Duodenal mucosa (tissue), 2 donors: ENCODE data around the gene BBC3.
"Not testable (repeated sequence)": the region's sequence is repeated elsewhere in the genome, so short reads cannot be mapped to it uniquely, and the experiment has no call there.

Experiments used
- H3K27ac ChIP-seq: one replicate; pipeline ENCODE4 v1.7.0; 2013; ENCODE audit warnings: low read depth, low read length
- H3K27me3 ChIP-seq, 2 donors: one replicate each; pipeline ENCODE4 v1.7.0; 2013; ENCODE audit warnings: low read length in 2 of 2, control low read depth in 1 of 2; ENCODE audit not compliant: insufficient read depth in 2 of 2, control insufficient read depth in 1 of 2
- H3K36me3 ChIP-seq, 2 donors: one replicate each; pipeline ENCODE4 v1.7.0; 2013; ENCODE audit warnings: low read length in 2 of 2, control low read depth in 1 of 2; ENCODE audit not compliant: insufficient read depth in 2 of 2, control insufficient read depth in 1 of 2
- H3K4me1 ChIP-seq, 2 donors: one replicate each; pipeline ENCODE4 v1.7.0; 2013; ENCODE audit warnings: low read length in 2 of 2, control low read depth in 1 of 2; ENCODE audit not compliant: insufficient read depth in 2 of 2, control insufficient read depth in 1 of 2
- H3K4me3 ChIP-seq, 2 donors: one replicate each; pipeline ENCODE4 v1.7.0; 2013; ENCODE audit warnings: low read length in 2 of 2, low read depth in 1 of 2
- H3K9ac ChIP-seq, 2 donors: one replicate each; pipeline ENCODE4 v1.7.0; 2013; ENCODE audit warnings: low read length in 2 of 2, low read depth in 1 of 2
- H3K9me3 ChIP-seq, 2 donors: one replicate each; pipeline ENCODE4 v1.7.0; 2013; ENCODE audit warnings: low read length in 2 of 2, control low read depth in 1 of 2; ENCODE audit not compliant: control insufficient read depth in 1 of 2

The BBC3 gene

GRCh38 chr19:47271949-47272348 lies 41.0 kb upstream of the BBC3 start:
- Histone ChIP-seq H3K27ac (no peak overlapping the region), H3K4me1 (peaks cover 10 to 12% of the 10 kb centered on the region in 2 donors), H3K36me3 (peaks cover 10 to 28% of the 10 kb centered on the region in 2 donors), H3K9ac (no peak overlapping the region), H3K9me3 (no peaks in the 10 kb centered on the region), H3K27me3 (no peaks in the 10 kb centered on the region), H3K4me3 (no peak overlapping the region)

GRCh38 chr19:47270408-47270807 lies 39.4 kb upstream of the BBC3 start:
- Histone ChIP-seq H3K4me3 (no peak overlapping the region), H3K9me3 (no peaks in the 10 kb centered on the region), H3K9ac (no peak overlapping the region), H3K36me3 (peaks cover 10 to 39% of the 10 kb centered on the region in 2 donors), H3K4me1 (peaks cover 7 to 8% of the 10 kb centered on the region in 2 donors), H3K27me3 (no peaks in the 10 kb centered on the region), H3K27ac (no peak overlapping the region)

- H3K27ac ChIP-seq, result no peak overlapping the region
- peaks cover 10 to 47% of the 10 kb centered on the region in 2 donors for H3K36me3 ChIP-seq
- H3K9me3 ChIP-seq, result no peaks in the 10 kb centered on the region
- no peaks in the 10 kb centered on the region for H3K27me3 ChIP-seq
- H3K9ac ChIP-seq, result no peak overlapping the region
- H3K4me1 ChIP-seq, result peaks cover 4 to 5% of the 10 kb centered on the region in 2 donors
- H3K4me3 ChIP-seq, result no peak overlapping the region
These were observed 38.6 kb upstream of the BBC3 start for GRCh38 chr19:47269596-47269995.

- Histone ChIP-seq H3K27ac (no peak overlapping the region), H3K4me1 (peaks cover 4 to 5% of the 10 kb centered on the region in 2 donors), H3K9me3 (no peaks in the 10 kb centered on the region), H3K4me3 (no peak overlapping the region), H3K9ac (no peak overlapping the region), H3K36me3 (peaks cover 13 to 54% of the 10 kb centered on the region in 2 donors), H3K27me3 (no peaks in the 10 kb centered on the region)
These were observed 37.0 kb upstream of the BBC3 start for GRCh38 chr19:47268028-47268427.

- Histone ChIP-seq H3K4me3 (no peak overlapping the region), H3K9me3 (no peaks in the 10 kb centered on the region), H3K9ac (no peak overlapping the region), H3K36me3 (peaks cover 13 to 60% of the 10 kb centered on the region in 2 donors), H3K27ac (no peak overlapping the region), H3K27me3 (no peaks in the 10 kb centered on the region), H3K4me1 (no peaks in the 10 kb centered on the region)
These were observed 36.4 kb upstream of the BBC3 start for GRCh38 chr19:47267350-47267759.

DNA sequence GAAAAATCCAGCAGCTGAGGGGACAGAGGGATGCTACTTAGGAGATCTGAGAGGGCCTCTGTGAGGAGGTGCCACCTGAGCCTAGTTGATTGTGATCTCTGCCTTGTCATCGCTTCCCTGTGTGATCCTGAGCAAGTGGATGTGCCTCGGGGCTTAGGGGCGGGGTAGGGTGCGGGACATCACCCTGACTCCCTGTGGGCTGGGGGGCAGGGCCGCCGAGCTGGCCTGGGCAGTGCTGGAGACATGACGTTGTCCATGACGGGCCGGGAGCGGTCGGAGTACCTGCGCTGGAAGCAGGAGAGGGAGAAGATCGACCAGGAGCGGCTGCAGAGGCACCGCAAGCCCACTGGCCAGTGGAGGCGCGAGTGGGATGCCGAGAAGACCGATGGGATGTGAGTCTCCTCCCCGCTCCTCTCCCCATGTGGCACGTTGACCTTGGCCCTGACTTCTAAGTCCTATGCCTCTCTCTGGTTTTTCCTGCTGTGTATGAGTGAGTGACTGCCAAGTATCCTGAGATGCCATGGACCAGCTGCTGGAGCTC lies 35.5 kb upstream of the BBC3 start:
- no peak overlapping the region for H3K9ac ChIP-seq
- no peak overlapping the region for H3K27ac ChIP-seq
- no peaks in the 10 kb centered on the region for H3K27me3 ChIP-seq
- no peaks in the 10 kb centered on the region for H3K9me3 ChIP-seq
- peaks cover 13 to 60% of the 10 kb centered on the region in 2 donors for H3K36me3 ChIP-seq
- H3K4me3 ChIP-seq, result no peak overlapping the region
- H3K4me1 ChIP-seq, result no peaks in the 10 kb centered on the region

DNA sequence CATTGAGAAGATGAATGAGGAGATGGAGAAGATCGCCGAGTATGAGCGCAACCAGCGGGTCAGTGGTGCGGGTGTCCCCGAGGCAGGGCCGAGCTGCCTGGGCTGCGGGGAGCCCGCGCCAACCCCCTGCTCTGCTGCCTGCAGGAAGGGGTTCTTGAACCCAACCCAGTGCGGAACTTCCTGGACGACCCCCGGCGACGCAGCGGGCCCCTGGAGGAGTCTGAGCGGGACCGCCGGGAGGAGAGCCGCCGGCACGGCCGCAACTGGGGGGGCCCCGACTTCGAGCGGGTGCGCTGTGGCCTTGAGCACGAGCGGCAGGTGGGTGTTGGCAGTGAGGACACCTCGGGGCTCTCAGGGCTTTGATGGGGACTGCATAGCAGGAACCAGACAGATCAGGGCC lies 33.6 kb upstream of the BBC3 start:
- Histone ChIP-seq H3K36me3 (peaks cover 11 to 61% of the 10 kb centered on the region in 2 donors), H3K9me3 (no peaks in the 10 kb centered on the region), H3K4me3 (no peak overlapping the region), H3K4me1 (no peaks in the 10 kb centered on the region), H3K27me3 (no peaks in the 10 kb centered on the region), H3K9ac (no peak overlapping the region), H3K27ac (no peak overlapping the region)

DNA sequence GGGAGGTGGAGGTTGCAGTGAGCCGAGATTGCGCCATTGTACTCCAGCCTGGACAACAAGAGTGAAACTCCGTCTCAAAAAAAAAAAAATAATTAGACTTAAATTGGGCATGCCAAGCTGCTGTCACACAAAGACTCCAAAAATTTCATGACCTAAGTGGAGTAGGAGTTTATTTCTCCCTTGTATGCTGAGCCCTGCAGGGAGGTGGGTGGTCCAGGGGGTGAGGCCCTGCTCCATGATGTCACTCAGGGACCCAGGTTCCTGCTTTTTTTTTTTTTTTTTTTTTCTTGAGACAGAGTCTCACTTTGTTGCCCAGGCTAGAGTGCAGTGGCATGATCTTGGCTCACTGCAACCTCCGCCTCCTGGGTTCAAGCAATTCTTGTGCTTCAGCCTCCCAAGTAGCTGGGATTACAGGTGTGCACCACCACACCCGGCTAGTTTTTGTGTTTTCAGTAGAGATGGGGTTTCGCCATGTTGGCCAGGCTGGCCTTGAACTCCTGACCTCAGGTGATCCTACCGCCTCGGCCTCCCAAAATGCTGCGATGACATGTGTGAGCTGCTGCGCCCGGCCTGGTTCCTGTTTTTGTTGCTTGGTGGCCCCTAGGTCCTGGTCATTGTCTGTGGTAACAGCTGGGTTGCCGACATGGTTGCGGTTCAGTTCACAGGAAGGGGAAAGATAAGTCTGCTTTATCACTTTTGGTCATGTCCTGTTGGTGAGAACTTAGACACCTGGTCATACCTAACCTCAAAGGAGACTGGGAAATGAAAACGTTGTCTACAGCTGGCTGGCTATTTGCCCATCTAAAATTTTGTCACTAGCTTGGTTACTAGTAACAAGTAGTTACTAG lies 31.2 kb upstream of the BBC3 start:
- H3K27ac ChIP-seq, H3K9ac ChIP-seq, H3K4me3 ChIP-seq, H3K9me3 ChIP-seq, H3K27me3 ChIP-seq: not testable (repeated sequence)
- peaks cover 17 to 20% of the 10 kb centered on the region in 2 donors for H3K4me1 ChIP-seq
- H3K36me3 ChIP-seq, result peaks cover 17 to 63% of the 10 kb centered on the region in 2 donors

DNA sequence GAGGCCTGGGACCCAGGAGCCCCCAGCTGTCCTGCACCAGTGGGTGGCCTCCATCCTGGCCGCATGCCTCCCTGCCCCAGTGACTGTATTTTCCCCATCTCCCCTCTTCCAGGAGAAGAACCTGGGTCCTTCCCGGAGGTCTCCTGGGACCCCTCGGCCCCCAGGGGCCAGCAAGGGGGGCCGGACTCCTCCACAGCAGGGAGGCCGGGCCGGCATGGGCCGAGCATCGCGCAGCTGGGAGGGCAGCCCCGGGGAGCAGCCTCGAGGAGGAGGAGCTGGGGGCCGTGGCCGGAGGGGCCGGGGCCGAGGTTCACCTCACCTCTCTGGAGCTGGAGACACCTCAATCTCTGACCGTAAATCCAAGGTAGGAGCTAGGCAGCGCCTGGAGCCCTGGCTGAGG lies 29.5 kb upstream of the BBC3 start:
- Histone ChIP-seq H3K36me3 (peaks cover 17 to 52% of the 10 kb centered on the region in 2 donors), H3K9me3 (no peaks in the 10 kb centered on the region), H3K9ac (no peak overlapping the region), H3K4me1 (peaks cover 17 to 20% of the 10 kb centered on the region in 2 donors), H3K4me3 (no peak overlapping the region), H3K27me3 (no peaks in the 10 kb centered on the region), H3K27ac (no peak overlapping the region)

- H3K9me3 ChIP-seq, result no peaks in the 10 kb centered on the region
- no peak overlapping the region for H3K9ac ChIP-seq
- no peak overlapping the region for H3K27ac ChIP-seq
- no peak overlapping the region for H3K4me3 ChIP-seq
- peaks cover 14 to 39% of the 10 kb centered on the region in 2 donors for H3K36me3 ChIP-seq
- peaks cover 17 to 20% of the 10 kb centered on the region in 2 donors for H3K4me1 ChIP-seq
- H3K27me3 ChIP-seq, result no peaks in the 10 kb centered on the region
These were observed 28.0 kb upstream of the BBC3 start for GRCh38 chr19:47258895-47259555.
